ENCODE measurements around the gene UGT1A9. TPM values are rescaled to one million over a fixed set of nuclear protein-coding genes. Genes with fewer than 3 reads are reported as not detected.
"Not testable (repeated sequence)": the region's sequence is repeated elsewhere in the genome, so short reads cannot be mapped to it uniquely, and the experiment has no call there.

Gene UGT1A9
- total and polyA plus RNA-seq, 7 donors: not detected

- Histone ChIP-seq H3K27me3 (ENCODE audit: insufficient read depth in 3 of 3, low read length in 2 of 3) (no peaks in the 10 kb centered on the region), H3K9me3 (no peaks in the 10 kb centered on the region), H3K4me3 (no peak overlapping the region), H3K27ac (no peak overlapping the region), H3K4me1 (no peaks in the 10 kb centered on the region), H3K36me3 (ENCODE audit: insufficient read depth in 1 of 2, low read depth in 1 of 2) (no peaks in the 10 kb centered on the region)
- 78 to 87% (median 83%) methylated on average over 1 of the region's 1 CpG for WGBS, 3 donors
- no peak for ATAC-seq
- DNase-seq: no peak
- intact Hi-C loops (cut with DNase I): no loop called here
- TF ChIP-seq, protein P1, sequence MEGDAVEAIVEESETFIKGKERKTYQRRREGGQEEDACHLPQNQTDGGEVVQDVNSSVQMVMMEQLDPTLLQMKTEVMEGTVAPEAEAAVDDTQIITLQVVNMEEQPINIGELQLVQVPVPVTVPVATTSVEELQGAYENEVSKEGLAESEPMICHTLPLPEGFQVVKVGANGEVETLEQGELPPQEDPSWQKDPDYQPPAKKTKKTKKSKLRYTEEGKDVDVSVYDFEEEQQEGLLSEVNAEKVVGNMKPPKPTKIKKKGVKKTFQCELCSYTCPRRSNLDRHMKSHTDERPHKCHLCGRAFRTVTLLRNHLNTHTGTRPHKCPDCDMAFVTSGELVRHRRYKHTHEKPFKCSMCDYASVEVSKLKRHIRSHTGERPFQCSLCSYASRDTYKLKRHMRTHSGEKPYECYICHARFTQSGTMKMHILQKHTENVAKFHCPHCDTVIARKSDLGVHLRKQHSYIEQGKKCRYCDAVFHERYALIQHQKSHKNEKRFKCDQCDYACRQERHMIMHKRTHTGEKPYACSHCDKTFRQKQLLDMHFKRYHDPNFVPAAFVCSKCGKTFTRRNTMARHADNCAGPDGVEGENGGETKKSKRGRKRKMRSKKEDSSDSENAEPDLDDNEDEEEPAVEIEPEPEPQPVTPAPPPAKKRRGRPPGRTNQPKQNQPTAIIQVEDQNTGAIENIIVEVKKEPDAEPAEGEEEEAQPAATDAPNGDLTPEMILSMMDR (IDR thresholded peaks at IDR 0.05): no peak
Observed at GRCh38 chr2:233643128-233643527, 28.6 kb upstream of the UGT1A9 start.

- DNase-seq; H3K4me3 ChIP-seq; H3K9me3 ChIP-seq; intact Hi-C loops (cut with DNase I); H3K4me1 ChIP-seq; H3K27ac ChIP-seq; ATAC-seq; H3K36me3 ChIP-seq (ENCODE audit: insufficient read depth in 1 of 2, low read depth in 1 of 2); H3K27me3 ChIP-seq (ENCODE audit: insufficient read depth in 3 of 3, low read length in 2 of 3): not testable (repeated sequence)
- 82 to 88% (median 85%) methylated on average over 3 of the region's 3 CpGs for WGBS, 3 donors
Observed at GRCh38 chr2:233646033-233646432, 25.7 kb upstream of the UGT1A9 start.

DNA sequence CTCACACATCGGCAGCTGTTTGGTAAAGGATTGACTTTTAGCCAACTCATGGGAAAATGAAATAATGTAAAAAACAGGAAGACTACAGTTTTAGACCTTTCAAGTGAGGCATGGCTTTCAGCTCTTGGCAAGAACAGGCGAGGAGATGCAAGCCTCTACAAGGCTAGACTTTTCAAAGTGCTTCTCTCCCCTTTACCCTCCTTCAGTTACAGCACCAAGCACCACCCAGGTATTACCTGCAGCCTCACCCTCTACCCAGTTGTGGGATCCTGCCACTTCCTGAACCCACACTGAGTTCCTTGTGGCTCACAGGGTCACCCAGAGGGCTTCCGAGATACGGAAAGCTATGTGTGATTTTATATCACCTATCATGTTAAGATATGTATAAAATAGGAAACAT is 20.7 kb upstream of the UGT1A9 start:
- Histone ChIP-seq H3K27me3 (ENCODE audit: insufficient read depth in 3 of 3, low read length in 2 of 3) (no peaks in the 10 kb centered on the region), H3K9me3 (no peaks in the 10 kb centered on the region), H3K36me3 (ENCODE audit: insufficient read depth in 1 of 2, low read depth in 1 of 2) (no peaks in the 10 kb centered on the region), H3K27ac (no peak overlapping the region), H3K4me1 (no peaks in the 10 kb centered on the region), H3K4me3 (no peak overlapping the region)
- DNase-seq: no peak
- intact Hi-C loops (cut with DNase I): no loop called here
- 55 to 67% (median 55%) methylated on average over 4 of the region's 4 CpGs for WGBS, 3 donors
- no peak for ATAC-seq
- TF ChIP-seq, protein P1 (IDR thresholded peaks at IDR 0.05): no peak

GRCh38 chr2:233651430-233651829 is 20.3 kb upstream of the UGT1A9 start:
- no peaks in the 10 kb centered on the region for H3K9me3 ChIP-seq
- ATAC-seq (no peak), DNase-seq (no peak)
- 78 to 96% (median 91%) methylated on average over 2 of the region's 2 CpGs for WGBS, 3 donors
- no peaks in the 10 kb centered on the region for H3K4me1 ChIP-seq
- TF ChIP-seq, protein P1 (IDR thresholded peaks at IDR 0.05): no peak
- H3K4me3 ChIP-seq: no peak overlapping the region
- no peaks in the 10 kb centered on the region for H3K27me3 ChIP-seq (ENCODE audit: insufficient read depth in 3 of 3, low read length in 2 of 3)
- H3K27ac ChIP-seq: no peak overlapping the region
- intact Hi-C loops (cut with DNase I): no loop called here
- no peaks in the 10 kb centered on the region for H3K36me3 ChIP-seq (ENCODE audit: insufficient read depth in 1 of 2, low read depth in 1 of 2)

DNA sequence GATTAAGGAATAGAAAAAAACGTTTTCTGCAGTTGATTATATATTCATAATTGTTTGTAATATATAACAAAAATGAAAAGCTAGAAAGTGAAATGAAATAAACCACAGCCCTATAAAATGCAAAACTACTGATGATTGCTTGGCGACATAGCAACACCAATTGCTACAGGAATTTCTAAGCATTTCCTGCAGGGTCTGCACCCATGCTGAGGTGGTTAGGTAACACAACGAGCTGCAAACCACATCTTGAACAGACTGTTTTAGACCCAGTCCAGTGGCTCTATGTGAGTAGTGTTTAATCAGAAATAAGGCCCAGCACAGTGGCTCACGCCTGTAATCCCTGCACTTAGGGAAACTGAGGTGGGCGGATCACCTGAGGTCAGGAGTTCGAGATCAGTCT is 17.2 kb upstream of the UGT1A9 start:
- ATAC-seq (no peak), DNase-seq (no peak)
- TF ChIP-seq, protein P1 (IDR thresholded peaks at IDR 0.05): no peak
- Histone ChIP-seq H3K4me3 (no peak overlapping the region), H3K9me3 (no peaks in the 10 kb centered on the region), H3K27ac (no peak overlapping the region), H3K4me1 (no peaks in the 10 kb centered on the region), H3K36me3 (ENCODE audit: insufficient read depth in 1 of 2, low read depth in 1 of 2) (no peaks in the 10 kb centered on the region), H3K27me3 (ENCODE audit: insufficient read depth in 3 of 3, low read length in 2 of 3) (no peaks in the 10 kb centered on the region)
- intact Hi-C loops (cut with DNase I): no loop called here
- WGBS, 3 donors: 67 to 74% (median 70%) methylated on average over 6 of the region's 6 CpGs
